Nephron (organoid): ENCODE measurements around the gene S100A13.
A peak's percentile ranks its signal among the peaks of the same experiment; 100 is the strongest.
"Not testable (repeated sequence)": the region's sequence is repeated elsewhere in the genome, so short reads cannot be mapped to it uniquely, and the experiment has no call there.

Experiments
- H3K27ac Mint-ChIP-seq, 3 experiments: 2 replicates each; pipeline ENCODE4 v1.8.0; 2020; ENCODE audit warnings: mixed read lengths in 3 of 3, mild to moderate bottlenecking in 2 of 3, moderate library complexity in 1 of 3
- H3K27me3 Mint-ChIP-seq: 2 replicates; pipeline ENCODE4 v1.8.0; 2021; ENCODE audit warnings: low read depth, mild to moderate bottlenecking, moderate library complexity, mixed read lengths
- H3K36me3 Mint-ChIP-seq: 2 replicates; pipeline ENCODE4 v1.8.0; 2020; ENCODE audit warnings: low read depth, mixed read lengths
- H3K4me1 Mint-ChIP-seq: 2 replicates; pipeline ENCODE4 v1.8.0; 2020; ENCODE audit warnings: mixed read lengths
- H3K4me3 Mint-ChIP-seq, 3 experiments: 2 replicates each; pipeline ENCODE4 v1.8.0; 2020; ENCODE audit warnings: mild to moderate bottlenecking in 3 of 3, mixed read lengths in 3 of 3, moderate library complexity in 2 of 3
- H3K9me3 Mint-ChIP-seq: 2 replicates; pipeline ENCODE4 v1.8.0; 2020; ENCODE audit warnings: mixed read lengths
- TF ChIP-seq, protein P1 (sequence below), 3 experiments: fragments of 200-600 bp; sonication (generic); IDR thresholded peaks; one replicate each; pipeline ENCODE4 v1.5.0; 2021; ENCODE audit warnings: antibody characterized with exemption in 3 of 3; ENCODE audit not compliant: unreplicated experiment in 3 of 3

Gene S100A13

DNA sequence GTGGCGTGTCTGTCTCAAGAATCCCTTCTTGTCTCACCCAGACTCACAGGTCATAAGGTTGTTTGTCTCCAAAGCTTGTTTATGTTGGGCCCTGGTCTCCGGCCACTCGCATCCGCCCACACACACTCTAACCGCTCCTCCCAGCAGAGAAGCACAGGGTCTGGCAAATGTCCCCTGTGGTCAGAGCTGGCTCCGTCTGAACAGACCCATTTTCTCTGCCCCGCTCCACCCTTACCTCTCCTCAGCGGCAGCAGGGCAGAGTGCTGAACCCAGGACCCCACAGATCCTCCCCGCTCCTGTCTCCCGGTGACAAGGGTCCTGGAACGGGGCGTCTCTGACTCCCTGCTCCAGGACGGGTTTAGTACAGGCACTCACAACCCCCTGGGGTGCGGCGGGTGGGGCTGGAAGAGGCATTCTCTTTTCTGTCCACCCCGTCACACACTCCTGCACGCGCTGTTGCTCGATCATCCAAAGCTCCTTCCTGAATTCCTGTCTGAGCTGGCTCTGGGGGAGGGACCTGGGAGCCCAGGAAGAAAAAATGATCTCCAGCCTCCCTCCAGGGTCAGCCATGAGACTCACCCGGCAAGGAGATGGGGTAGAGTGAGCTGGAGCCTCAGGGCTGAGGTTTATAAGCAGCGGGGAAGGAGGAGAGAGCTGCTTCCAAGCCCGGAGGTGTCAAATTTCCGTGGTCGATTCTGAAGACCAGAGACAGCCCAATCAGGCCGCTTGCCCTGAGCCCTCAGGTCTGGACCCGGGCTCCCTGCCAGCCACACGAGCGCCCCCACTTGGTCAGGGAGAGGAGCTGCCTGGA is at the start of gene S100A13:
Gene S100A13, minus strand, starts transcription at position 602 of the 811 bp plus-strand sequence. CDS start 1,033 bp downstream, outside the sequence.
- Mint-ChIP-seq H3K27me3 (no peaks in the 10 kb centered on the region), H3K9me3 (no peaks in the 10 kb centered on the region), H3K36me3 (peaks cover 24% of the 10 kb centered on the region), H3K4me3 (peak within 1 kb of the TSS; percentile 91 to 96 (median 94)), H3K4me1 (peaks cover 61% of the 10 kb centered on the region), H3K27ac (peak within 1 kb of the TSS; percentile 96 to 99 (median 98))
- TF ChIP-seq, protein P1, sequence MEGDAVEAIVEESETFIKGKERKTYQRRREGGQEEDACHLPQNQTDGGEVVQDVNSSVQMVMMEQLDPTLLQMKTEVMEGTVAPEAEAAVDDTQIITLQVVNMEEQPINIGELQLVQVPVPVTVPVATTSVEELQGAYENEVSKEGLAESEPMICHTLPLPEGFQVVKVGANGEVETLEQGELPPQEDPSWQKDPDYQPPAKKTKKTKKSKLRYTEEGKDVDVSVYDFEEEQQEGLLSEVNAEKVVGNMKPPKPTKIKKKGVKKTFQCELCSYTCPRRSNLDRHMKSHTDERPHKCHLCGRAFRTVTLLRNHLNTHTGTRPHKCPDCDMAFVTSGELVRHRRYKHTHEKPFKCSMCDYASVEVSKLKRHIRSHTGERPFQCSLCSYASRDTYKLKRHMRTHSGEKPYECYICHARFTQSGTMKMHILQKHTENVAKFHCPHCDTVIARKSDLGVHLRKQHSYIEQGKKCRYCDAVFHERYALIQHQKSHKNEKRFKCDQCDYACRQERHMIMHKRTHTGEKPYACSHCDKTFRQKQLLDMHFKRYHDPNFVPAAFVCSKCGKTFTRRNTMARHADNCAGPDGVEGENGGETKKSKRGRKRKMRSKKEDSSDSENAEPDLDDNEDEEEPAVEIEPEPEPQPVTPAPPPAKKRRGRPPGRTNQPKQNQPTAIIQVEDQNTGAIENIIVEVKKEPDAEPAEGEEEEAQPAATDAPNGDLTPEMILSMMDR (IDR thresholded peaks at IDR 0.05; ENCODE audit: unreplicated experiment in 3 of 3) = peak in 2 of 3 experiments; percentile 81

DNA sequence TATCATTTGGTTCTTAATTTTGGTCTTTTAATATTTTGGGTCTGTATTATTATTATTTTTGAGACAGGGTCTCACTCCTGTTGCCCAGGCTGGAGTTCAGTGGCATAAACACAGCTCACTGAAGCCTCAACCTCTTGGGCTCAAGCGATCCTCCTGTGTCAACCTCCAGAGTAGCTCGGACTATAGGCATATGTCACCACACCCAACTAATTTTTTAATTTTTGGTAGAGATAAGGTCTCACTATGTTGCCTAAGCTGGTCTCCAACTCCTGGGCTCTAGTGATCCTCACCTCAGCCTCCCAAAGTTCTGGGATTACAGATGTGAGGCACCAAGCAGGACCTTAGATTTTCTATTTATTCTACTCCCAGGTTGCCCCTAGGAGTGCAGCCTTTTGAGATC is 46.2 kb upstream of the S100A13 start:
- peaks cover 15% of the 10 kb centered on the region for H3K36me3 Mint-ChIP-seq
- H3K27me3 Mint-ChIP-seq = peaks cover 11% of the 10 kb centered on the region
- no peaks in the 10 kb centered on the region for H3K9me3 Mint-ChIP-seq
- TF ChIP-seq, protein P1 (IDR thresholded peaks at IDR 0.05; ENCODE audit: unreplicated experiment in 3 of 3) = no peak
- peak overlapping the region in 1 of 3 experiments; percentile 80 for H3K4me3 Mint-ChIP-seq
- peaks cover 24% of the 10 kb centered on the region for H3K4me1 Mint-ChIP-seq
- peak overlapping the region in 2 of 3 experiments; percentile 43 to 63 for H3K27ac Mint-ChIP-seq

DNA sequence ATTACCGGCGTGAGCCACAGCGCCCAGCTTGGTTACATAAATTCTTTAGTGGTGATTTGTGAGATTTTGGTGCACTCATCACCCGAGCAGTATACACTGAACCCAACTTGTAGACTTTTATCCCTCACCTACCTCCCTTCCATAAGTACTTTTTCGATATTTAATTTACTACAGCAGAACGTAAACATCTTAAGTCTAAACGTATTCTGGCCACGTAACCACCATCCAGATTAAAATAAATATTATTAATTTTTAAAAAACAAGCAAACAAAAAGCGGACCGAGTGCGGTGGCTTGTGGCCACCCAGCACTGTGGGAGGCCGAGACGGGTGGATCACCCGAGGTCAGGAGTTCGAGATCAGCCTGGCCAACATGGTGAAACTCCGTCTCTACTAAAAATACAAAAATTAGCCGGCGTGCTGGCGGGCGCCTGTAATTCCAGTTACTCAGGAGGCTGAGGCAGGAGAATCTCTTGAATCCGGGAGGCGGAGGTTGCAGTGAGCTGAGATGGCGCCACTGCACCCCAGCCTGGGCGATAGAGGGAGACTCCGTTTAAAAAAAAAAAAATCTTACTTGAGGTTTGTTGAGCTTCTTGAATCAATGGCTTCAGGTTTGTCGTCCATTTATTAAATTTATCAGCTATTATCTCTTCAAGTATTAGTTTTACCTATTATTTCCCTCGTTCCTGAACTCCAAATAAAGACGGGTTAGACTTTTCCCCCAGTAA is 44.5 kb upstream of the S100A13 start:
- Mint-ChIP-seq H3K4me1 (peaks cover 22% of the 10 kb centered on the region), H3K36me3 (peaks cover 32% of the 10 kb centered on the region), H3K27ac (peak overlapping the region in 2 of 3 experiments; percentile 78 to 83)
- H3K27me3 Mint-ChIP-seq, H3K9me3 Mint-ChIP-seq, H3K4me3 Mint-ChIP-seq: not testable (repeated sequence)

DNA sequence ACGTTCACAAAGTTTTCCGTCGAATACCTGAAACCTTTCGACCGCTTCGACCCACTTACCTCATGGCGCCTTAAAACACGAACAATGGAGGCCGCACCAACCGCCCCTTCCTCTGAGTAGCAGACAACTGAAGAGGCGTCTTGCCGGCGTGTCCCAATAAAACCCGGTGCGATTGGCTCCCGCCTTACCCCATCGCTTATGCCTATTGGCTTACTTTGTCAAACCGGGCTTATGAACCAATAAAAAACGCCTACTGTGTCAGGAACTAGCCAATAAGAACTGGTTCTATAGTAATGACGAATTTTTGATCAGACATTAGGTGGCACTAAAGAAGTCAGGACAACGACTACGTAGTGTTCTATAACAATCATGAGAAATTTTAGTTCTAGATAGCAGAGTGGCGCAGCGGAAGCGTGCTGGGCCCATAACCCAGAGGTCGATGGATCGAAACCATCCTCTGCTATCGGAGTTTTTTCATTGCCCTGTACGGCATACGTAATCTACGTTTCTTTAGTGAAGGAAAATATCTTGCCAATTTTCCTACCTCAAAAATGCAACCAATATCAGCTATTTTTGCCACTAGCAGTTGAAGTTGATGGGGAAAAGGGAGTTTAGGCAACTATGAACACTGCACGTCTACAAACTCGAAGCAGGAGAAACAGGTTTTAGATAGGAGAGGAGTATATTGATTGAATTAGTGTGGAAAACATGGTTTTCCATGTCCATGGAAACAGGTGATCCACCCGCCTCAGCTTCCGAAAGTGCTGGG is 43.7 kb upstream of the S100A13 start, which contains the start of gene ILF2:
Gene ILF2, minus strand, starts transcription at position 135 of the 769 bp plus-strand sequence. Its CDS starts 71 bp downstream, at position 64.
- TF ChIP-seq, protein P1 (IDR thresholded peaks at IDR 0.05; ENCODE audit: unreplicated experiment in 3 of 3) = peak in 2 of 3 experiments; percentile 27 to 43
- no peaks in the 10 kb centered on the region for H3K9me3 Mint-ChIP-seq
- no peak within 1 kb of the TSS for H3K4me3 Mint-ChIP-seq
- peak within 1 kb of the TSS in 1 of 3 experiments; percentile 78 for H3K27ac Mint-ChIP-seq
- peaks cover 39% of the 10 kb centered on the region for H3K36me3 Mint-ChIP-seq
- H3K4me1 Mint-ChIP-seq = peaks cover 22% of the 10 kb centered on the region
- no peaks in the 10 kb centered on the region for H3K27me3 Mint-ChIP-seq

DNA sequence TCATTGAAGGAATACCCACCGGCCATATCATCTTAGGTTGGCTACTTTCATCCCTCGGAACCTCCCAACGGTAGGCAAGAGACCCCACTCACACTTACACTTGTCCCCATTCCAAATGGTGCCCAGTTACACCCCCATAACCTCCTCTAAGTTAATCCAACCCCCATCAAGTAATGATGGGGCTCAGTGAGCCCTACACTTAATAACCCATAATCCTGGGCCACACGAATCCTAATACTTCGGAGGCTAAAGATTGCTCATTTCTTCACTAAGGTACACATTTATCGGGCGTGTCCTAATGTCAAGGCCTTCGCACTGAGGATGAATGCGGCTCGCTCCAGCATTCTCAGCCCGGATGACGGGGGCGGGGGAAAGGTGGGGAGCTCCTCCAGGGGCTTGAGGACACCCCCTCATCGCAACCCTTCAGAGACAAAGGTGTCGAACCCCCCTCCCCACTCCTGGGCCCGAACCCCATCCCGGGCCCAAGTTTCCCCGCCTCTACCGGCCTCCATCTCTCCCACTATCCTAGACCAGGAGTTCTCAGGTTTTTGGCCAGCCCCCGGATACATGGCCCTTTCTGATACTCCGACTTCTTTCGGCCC is 43.1 kb upstream of the S100A13 start:
- no peak overlapping the region for H3K4me3 Mint-ChIP-seq
- H3K27me3 Mint-ChIP-seq = no peaks in the 10 kb centered on the region
- H3K36me3 Mint-ChIP-seq = peaks cover 46% of the 10 kb centered on the region
- H3K27ac Mint-ChIP-seq = peak overlapping the region in 1 of 3 experiments; percentile 78
- TF ChIP-seq, protein P1 (IDR thresholded peaks at IDR 0.05; ENCODE audit: unreplicated experiment in 3 of 3) = no peak
- peaks cover 22% of the 10 kb centered on the region for H3K4me1 Mint-ChIP-seq
- no peaks in the 10 kb centered on the region for H3K9me3 Mint-ChIP-seq
